ENCODE measurements around the gene C1R.

DNA sequence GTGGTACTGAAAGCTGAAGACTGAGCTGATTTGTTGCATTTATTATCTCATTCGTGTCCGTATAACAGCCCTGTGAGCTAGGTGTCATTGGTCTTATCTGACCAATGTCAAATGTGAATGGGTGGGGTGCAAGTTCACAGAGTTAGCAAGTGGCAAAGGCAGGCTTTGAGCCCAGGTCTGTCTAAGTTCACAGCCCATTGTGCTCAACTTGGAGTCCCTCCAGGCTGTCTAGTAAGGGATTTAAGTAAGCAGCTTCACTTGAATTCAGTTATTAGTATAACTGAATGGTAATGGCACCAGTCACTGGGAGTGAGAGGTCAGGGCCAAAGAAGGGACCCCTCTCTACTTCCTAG is 23.3 kb downstream of the C1R start:
- TF ChIP-seq POLR2A (IDR thresholded peaks at IDR 0.05; ENCODE audit: control extremely low read depth in 1 of 2, low read depth in 2 of 2, low read length in 2 of 2) (no peak), CTCF (IDR thresholded peaks at IDR 0.05; ENCODE audit: control extremely low read depth in 1 of 3, insufficient read depth in 1 of 3, low read depth in 1 of 3, low read length in 3 of 3) (no peak), EZH2 (IDR thresholded peaks at IDR 0.05; ENCODE audit: low read depth, low read length, severe bottlenecking) (no peak), YY1 (IDR thresholded peaks at IDR 0.05; ENCODE audit: low read depth, low read length) (no peak), EP300 (IDR thresholded peaks at IDR 0.05; ENCODE audit: borderline replicate concordance in 1 of 2, low read depth in 2 of 2, low read length in 2 of 2) (no peak), CHD2 (IDR thresholded peaks at IDR 0.05; ENCODE audit: low read length) (no peak)
